Measurements from ENCODE around the gene ATRIP.

The ATRIP gene

GRCh38 chr3:48409291-48410201 lies 37.0 kb upstream of the ATRIP start:
- no peak for DNase-seq (ENCODE audit: low read depth in 1 of 2, low spot score in 1 of 2)

DNA sequence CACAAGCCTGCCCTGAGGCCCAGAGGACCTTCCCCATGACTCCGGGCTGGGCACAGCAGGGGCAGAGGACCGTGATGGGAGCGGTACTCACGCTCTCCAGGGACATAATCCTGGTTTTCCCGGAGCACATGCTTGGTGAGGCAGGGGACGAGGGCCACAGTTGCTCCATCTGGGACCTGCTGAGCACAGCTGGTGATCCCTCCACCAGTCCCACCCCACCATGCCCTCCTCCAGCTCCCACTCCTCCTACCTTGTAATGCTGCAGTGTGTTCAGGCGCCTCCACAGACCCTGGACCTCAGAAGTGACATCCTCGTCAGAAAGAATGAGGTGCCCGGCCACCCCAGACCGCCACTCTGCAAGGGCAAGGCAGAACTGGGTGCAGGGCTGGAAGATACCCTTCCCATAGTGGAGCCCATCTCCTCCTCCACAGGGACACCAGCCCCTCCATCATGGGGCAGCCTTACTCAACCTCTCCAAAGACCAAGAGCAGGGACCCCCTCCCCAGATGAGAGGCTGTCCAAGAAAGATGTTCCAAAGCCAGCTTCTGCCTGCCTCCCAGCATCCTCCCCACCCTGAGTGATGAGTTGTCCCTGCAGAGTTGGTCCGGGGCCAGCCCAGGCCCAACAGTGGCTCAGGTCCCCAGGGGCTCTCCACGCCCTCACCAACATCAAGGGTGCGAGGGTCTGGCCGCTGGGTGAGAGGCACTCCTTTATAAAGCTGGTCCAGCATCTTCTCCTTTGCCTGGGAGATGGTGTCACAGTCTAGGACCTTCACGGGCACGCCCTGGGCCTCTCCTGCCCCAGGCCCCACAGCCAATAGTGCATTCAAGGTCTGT lies 36.1 kb upstream of the ATRIP start:
- no peak for DNase-seq (ENCODE audit: low read depth in 1 of 2, low spot score in 1 of 2)

- no peak for DNase-seq (ENCODE audit: low read depth in 1 of 2, low spot score in 1 of 2)
Observed at GRCh38 chr3:48411041-48411588, 35.4 kb upstream of the ATRIP start.

GRCh38 chr3:48411606-48412374 lies 34.7 kb upstream of the ATRIP start:
- no peak for DNase-seq (ENCODE audit: low read depth in 1 of 2, low spot score in 1 of 2)

DNA sequence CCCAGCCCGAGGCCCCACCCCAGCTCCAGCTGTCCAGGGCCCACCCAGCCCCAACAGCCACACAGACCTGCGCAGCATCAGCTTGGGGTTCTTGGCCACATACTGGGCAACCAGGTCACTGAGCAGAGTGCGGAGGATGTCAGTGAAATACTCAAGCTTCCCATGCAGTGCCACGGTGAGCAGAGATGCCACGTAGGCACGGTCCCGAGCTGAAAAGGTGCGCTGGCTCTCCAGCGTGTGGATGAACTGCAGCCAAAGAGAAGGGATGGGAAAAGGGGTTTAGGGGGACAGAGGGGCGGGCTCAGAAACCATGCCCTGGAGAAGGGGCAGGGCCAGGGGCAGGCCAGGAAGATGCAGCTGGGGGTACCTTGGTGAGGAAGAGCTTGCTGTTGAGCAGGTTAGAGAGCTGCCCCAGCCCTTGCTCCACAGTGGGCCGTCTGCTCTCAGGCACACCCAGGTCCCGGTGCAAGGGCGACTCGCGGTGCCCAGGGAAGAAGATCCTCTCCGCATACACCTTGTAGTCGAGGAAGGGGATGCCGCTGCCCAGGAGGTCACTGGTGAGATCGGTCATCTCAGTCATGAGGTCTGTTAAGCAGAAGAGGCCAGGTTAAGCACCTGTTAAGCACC lies 34.0 kb upstream of the ATRIP start:
- DNase-seq (ENCODE audit: low read depth in 1 of 2, low spot score in 1 of 2) = no peak

GRCh38 chr3:48413086-48413485 lies 33.5 kb upstream of the ATRIP start:
- DNase-seq (ENCODE audit: low read depth in 1 of 2, low spot score in 1 of 2) = no peak

- DNase-seq (ENCODE audit: low read depth in 1 of 2, low spot score in 1 of 2) = no peak
Observed at GRCh38 chr3:48413611-48414010, 32.9 kb upstream of the ATRIP start.

DNA sequence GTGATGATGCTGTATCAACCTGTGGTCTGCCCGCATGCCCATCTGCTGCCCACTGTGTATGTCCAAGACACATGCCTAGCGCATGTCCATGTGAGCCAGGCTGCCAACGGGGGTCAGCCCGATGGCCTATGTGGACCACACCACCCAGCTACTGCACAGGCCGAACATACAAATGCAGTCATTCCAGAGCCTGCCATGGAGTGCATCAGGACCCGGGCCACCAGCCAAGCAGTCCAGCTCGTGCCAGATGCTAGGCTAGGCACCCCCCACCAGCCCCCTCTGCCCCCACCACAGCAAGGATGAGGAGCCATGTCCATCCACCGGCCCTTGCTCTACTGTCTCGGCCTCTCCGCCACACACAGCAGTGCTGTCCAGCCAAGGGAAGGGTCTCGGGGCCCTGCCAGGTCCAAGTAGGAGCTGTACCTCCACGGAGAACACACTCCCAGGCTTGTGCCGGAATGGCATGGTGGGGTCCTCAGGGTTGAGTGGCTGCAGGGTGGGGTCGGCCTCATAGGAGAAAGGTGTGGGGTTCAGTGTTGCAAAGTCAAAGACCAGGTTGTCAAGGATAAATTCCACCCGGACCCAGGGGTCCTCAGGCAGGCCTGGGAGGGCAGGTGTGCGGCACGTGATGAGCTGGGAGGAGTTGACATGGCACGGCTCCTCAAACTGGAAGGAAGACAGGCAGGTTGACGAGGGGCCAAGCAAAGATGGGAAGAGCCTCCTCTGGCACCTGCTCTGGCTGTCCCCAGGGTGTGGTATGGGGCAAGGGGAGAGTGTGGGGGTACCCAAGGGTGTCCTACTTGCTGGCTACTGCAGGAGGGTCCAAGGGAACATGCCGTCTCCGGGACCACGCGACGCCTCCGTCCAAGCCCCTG lies 31.9 kb upstream of the ATRIP start:
- no peak for DNase-seq (ENCODE audit: low read depth in 1 of 2, low spot score in 1 of 2)

- no peak for DNase-seq (ENCODE audit: low read depth in 1 of 2, low spot score in 1 of 2)
Observed at GRCh38 chr3:48415251-48415953, 31.1 kb upstream of the ATRIP start.

GRCh38 chr3:48416091-48416505 lies 30.4 kb upstream of the ATRIP start:
- no peak for DNase-seq (ENCODE audit: low read depth in 1 of 2, low spot score in 1 of 2)

DNA sequence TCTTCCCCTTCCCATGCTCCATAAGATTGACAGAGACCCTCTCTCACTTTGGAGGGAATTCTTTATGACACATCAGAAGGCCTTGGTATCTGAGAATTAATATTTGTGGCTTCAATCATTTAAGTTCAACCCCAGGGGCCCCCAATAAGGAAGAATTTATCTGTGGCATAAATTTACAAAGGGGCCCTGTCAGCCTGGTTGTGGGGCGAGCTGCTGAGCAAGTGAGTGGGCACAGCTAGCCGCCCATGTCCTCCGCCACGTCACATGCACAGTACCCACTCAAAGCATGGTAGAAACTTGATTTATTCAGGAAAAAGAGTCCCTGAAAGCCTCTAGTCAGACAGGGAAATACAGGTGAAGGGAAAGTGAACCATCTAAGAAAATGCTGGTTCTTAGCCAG lies 30.0 kb upstream of the ATRIP start:
- DNase-seq (ENCODE audit: low read depth in 1 of 2, low spot score in 1 of 2) = no peak

- DNase-seq (ENCODE audit: low read depth in 1 of 2, low spot score in 1 of 2) = no peak
Observed at GRCh38 chr3:48417529-48418108, 28.9 kb upstream of the ATRIP start.

GRCh38 chr3:48418140-48418539 lies 28.4 kb upstream of the ATRIP start:
- no peak for DNase-seq (ENCODE audit: low read depth in 1 of 2, low spot score in 1 of 2)

- no peak for DNase-seq (ENCODE audit: low read depth in 1 of 2, low spot score in 1 of 2)
Observed at GRCh38 chr3:48418651-48419050, 27.9 kb upstream of the ATRIP start.

GRCh38 chr3:48419149-48419548 lies 27.4 kb upstream of the ATRIP start:
- DNase-seq (ENCODE audit: low read depth in 1 of 2, low spot score in 1 of 2) = no peak

DNA sequence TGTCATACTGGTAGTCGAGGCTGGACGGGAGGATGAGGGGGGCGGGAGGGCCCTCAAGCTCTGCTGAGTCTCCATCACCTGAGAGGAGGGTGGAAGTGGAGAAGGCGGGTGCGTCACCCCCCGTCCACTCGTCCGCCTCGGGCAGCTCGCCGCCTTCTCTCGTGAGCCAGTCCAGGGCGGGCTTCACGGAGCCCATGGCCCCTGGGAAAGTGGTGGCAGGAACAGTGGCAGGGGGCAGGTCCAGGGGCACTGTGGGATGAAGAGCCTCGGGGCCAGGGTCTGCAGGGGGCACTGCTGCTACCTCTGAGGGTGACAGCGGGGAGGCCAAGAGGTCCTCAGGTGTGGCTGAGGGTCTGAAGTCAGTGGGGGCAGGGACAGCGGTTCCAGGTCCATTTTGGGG lies 26.9 kb upstream of the ATRIP start:
- DNase-seq (ENCODE audit: low read depth in 1 of 2, low spot score in 1 of 2) = no peak

DNA sequence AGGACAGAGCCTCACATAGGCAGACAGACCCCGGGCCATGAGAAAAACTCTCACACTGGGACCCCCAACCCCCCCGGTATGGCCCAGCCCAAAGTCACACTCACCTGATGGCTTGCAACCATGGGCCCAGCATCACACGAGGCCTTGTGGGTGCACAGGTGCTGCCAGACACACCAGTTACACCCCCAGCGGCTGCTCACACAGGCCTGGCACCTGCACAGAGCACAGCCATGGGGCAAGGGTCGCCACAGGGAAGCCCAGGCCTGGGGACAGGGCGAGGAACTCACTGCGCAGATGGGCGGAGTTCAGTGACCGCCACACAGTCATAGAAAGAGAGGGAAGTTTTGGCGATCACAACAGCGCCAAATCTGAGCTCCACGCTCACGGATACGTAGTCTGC lies 26.0 kb upstream of the ATRIP start:
- DNase-seq (ENCODE audit: low read depth in 1 of 2, low spot score in 1 of 2) = no peak

- no peak for DNase-seq (ENCODE audit: low read depth in 1 of 2, low spot score in 1 of 2)
Observed at GRCh38 chr3:48422272-48422671, 24.3 kb upstream of the ATRIP start.

DNA sequence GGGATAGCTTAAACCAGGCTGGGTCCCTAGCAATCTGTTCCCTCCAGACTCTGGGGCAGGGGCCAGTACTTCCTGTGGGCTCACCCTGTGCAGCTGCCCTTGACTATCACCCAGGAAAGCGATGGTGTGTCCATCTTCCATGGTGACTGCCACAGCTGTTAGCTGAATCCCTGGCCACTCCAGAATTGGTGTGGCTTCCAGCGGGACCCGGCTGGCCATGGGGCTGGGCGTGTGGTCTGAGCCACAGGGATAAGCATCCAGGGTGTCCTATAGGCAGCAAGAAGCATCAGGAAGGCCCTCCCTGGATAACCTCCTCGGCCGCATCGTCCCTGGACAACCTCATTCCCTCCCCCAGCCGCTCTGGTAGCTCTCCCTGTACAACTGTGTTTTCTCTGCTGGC lies 23.9 kb upstream of the ATRIP start:
- no peak for DNase-seq (ENCODE audit: low read depth in 1 of 2, low spot score in 1 of 2)

Measured in activated CD4-positive, alpha-beta T cell treated with anti-CD3 and anti-CD28 coated beads, Interleukin-2, amount 50 U/mL, for 24 hours (primary cell).